Measurements from ENCODE around the gene PIGW.

Gene PIGW

DNA sequence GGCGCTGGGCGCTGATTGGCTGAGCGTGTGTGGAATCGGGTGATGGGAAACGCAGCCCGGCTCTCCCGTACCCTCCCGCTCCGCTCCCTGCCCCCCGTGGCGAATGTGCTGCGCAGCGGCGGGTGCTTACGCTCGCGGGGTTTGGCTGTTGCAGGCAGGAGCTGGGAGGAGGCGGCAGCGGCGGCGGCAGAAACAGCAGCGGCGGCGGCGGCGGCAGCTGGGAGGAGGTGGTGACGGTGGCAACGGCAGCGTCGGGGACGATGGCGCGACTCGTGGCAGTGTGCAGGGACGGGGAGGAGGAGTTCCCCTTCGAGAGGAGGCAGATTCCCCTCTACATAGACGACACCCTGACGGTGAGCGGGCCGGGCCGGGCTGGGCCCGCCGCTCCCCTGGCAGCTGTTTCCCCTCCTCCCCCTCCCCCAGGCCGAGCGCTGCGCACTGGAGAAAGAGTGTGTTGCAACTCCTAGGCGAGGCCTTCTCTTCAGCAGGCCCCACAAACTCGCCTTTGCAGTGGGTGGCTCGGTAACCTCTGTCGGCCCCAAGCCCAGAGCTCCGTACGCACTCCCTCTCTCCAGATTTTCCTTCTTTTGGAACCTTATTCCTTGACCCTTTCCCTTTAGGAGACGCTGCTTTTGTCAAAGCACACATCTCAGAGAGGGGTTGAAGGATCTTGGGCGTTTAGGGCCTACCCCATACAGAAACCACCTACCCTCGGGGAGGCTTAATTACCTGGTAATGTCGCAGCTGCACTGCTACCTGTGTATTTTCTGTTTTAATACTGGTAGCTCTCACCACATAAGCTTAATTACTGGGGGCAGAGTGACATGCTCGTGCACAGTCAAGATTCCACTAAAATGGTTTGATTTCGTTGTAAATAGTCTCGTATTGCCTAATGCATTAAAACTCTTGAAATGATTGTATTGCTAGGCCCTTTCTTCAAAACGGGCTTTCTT lies 11.0 kb downstream of the PIGW start:
- DNase-seq (ENCODE audit: extremely low read depth in 1 of 2, low read depth in 1 of 2) = peak; percentile 89 to 90

DNA sequence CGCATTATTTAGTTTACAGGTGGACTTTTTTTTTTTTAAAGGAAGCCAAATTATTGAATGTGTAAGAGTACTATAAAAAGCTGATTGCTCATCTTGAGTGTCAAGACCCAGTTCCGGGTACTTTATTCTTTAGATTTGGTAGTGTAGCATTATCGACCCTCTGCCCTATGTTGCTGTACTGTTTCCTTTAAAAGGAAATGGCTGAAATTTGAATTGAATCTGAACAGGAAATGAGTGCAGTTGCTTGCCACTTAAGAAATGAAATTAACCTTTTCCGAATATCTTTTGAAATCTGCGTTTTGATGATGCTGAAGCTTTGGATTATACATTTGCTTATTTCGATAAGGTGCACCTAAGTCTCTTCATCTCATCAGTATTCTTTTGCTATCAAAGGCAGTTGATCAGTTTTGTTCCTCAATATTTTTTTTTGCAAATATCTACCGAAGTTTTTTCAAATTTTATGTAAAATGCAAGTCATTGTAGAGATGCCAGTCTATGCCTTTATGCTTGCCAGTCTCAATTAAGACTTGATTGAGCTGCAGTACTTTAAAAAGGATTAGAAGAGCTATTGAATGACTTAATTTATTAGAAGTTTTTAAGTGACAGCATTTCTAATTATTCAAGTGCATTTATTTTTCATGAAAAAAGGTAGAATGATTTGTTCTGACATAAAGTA lies 11.8 kb downstream of the PIGW start:
- no peak for DNase-seq (ENCODE audit: extremely low read depth in 1 of 2, low read depth in 1 of 2)

DNA sequence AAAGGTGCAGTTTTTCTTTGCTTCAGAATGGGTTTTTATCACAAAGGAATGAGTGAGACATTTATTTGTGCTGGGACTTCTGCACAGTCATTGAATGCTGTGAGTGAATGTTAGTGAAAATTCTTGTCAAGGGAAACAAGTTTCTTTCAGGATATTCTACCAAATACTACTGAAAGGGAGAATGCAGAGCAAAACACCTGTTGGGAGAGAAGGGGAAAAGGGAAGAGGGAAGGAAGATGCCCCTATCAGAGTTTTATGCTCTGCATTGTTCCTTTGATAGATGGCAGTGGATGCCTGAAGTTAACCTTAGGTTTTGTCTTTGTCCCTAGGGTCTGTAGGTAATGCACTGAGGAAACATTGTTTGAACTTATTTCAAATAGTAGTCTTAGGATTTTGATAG lies 13.0 kb downstream of the PIGW start:
- DNase-seq (ENCODE audit: extremely low read depth in 1 of 2, low read depth in 1 of 2) = no peak

DNA sequence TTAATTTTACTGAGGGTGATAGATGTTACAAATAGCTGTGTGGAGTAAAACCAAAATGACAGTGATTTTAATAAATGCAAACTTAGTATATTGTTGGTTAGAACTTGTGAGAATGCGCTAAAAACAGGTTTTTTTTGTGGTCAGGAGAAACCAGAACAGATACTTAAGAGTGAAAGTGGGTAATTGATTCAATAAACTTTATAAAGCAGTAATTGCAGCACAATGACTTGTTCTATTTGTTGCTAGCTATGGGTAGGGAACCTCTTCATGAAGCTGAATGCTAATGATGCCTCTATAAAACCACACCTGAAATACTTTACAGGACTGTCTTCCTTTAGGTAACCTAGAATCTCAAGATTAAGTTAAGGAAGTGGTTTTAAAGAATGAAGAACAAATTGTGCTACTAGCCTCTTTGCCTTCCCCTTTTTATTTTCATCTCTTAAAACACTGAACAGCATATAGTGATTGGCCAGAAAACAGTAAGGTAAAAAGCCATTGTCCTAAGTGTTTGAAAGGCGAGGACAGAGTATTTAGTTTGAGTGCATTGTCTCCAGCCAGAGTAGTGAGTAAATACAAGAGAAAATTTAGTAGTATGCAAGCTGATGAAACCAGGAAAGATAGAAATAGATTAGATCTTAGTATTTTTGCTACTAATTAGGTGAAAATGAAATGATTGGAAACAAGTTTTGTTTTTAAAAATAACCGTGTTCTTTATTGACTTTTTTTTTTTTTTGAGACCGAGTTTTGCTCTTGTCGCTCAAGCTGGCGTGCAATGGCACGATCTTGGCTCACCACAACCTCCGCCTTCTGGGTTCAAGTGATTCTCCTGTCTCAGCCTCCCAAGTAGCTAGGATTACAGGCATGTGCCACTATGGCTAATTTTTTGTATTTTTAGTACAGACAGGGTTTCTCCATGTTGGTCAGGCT lies 16.0 kb downstream of the PIGW start:
- no peak for DNase-seq (ENCODE audit: extremely low read depth in 1 of 2, low read depth in 1 of 2)

DNA sequence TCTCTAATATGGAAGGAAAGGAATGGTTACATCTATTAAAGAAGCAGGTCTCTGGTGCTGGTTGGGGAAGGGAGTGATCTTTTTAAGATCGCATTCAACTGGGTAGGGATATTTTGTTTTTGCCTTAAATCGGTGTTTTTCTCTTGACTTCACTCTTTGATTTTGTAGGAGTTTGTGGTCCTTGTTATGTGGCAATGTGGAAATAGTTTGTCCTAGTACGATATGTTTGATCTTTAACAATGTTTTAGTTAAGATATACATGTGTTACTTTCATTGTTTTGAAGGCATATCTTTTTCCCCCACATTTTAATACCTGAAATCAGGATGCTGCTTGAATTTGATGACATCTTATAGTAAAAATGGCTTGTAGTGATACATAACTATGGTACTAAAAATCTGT lies 18.7 kb downstream of the PIGW start:
- DNase-seq (ENCODE audit: extremely low read depth in 1 of 2, low read depth in 1 of 2) = no peak

DNA sequence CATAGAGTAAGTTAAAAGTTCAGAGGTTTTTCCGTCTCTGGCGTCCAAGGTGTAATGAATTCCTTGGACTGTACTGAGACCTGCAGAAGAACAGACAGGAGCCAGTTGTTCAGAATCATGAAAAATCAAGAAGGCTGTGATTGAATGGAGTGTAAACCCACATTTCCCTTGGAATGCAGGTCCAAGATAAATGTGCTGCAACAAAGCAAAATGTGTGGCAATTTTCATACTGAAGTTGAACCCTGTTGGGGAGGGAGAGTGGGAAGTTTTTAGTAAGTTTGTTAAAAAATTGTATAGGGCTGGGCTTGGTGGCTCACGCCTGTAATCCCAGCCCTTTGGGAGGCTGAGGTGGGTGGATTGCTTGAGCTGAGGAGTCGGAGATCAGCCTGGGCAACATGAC lies 31.3 kb downstream of the PIGW start:
- no peak for DNase-seq (ENCODE audit: extremely low read depth in 1 of 2, low read depth in 1 of 2)

DNA sequence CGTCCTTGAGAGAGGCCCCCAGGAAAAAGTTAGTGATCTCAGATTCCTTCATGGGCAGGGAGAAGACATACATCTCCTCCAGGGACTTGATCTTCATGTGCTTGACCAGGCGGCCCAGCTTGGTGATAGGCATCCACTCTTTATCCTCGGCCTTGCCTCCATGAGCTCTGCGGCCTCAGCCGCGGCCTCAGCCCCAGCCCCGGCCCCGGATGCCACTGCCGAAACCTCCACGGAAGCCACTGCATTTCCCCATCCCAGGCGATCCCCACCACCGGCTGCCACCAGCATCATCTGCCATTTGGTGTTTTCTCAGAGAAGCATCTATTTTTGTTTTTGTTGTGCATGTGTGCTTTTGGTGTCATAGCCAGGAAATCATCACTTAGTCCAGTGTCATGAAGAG lies 40.2 kb downstream of the PIGW start:
- DNase-seq (ENCODE audit: extremely low read depth in 1 of 2, low read depth in 1 of 2) = no peak

DNA sequence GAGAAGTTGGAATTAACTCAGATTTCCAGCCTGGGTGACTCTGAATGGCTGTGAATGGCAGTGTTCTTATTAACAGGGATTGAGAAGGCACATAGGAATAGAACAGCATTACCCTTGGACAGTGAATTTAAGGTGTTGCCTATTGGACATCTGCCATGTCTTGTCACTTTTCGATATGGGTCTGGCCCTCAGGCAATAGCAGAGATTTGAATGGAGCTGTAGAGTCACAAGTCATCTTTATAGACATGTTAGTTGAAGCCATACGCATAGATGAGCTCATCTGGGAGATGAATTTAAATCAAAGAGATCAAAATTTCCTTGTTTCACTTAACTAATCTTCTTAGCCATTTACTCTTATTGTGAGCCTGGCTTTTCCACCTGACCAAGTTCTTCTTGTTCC lies 42.0 kb downstream of the PIGW start:
- no peak for DNase-seq (ENCODE audit: extremely low read depth in 1 of 2, low read depth in 1 of 2)

DNA sequence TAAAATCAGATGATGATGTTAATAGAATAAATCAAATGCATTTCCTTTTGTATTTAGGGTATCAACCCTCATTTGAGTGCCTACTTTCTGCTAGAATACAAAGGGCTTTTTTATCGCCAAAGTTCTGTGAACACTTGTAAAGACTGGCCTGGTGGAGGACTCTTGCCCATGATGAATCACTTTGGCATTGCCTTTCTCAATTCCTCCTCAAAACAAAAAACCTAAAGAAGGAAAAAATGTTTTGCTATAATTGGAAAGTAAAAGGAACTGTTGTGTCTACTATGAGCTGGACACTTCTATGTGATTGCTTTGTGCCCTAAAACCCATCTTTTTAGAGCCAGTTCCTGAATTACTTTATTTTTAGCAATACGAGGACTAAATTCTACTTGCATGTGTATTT lies 43.9 kb downstream of the PIGW start:
- DNase-seq (ENCODE audit: extremely low read depth in 1 of 2, low read depth in 1 of 2) = no peak

DNA sequence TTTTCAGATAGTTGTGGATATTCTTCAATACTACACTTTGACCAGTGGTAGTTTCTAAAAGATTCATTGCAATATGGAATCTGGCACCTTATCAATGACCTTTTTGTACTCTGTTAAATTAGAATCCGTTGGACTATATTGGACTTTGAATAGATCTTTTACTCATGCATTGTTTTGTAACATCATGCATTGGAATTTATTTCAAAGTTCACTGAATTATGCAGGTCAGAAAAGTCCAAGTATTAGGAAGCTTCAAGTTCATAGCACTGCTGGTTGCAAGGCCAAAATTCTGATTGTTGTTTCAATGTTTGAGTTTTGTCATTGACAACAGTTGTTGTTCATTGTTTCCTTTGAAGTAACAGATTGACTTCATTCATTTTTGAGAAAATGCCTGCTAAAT lies 49.0 kb downstream of the PIGW start:
- no peak for DNase-seq (ENCODE audit: extremely low read depth in 1 of 2, low read depth in 1 of 2)

DNA sequence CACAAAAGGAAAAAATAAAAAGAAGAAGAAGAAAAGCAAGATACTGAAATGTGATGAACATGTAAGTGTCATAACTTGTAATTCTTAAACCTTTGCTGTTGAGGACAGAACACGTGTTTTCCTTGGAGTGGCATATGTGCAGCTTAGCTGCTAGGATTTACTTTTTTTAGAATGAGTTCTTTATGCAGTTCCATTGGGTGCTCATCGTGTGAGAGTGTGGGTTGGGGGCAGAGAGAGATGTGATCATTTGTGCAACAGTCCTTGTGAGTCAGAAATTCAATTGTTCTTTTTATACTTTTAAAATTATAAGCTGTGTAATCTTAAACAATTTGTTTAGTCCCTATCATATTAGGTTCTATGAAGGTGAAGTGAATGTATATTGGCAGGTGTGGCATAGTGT lies 51.4 kb downstream of the PIGW start:
- no peak for DNase-seq (ENCODE audit: extremely low read depth in 1 of 2, low read depth in 1 of 2)
